ENCODE results near the gene RANBP1.

Gene RANBP1

DNA sequence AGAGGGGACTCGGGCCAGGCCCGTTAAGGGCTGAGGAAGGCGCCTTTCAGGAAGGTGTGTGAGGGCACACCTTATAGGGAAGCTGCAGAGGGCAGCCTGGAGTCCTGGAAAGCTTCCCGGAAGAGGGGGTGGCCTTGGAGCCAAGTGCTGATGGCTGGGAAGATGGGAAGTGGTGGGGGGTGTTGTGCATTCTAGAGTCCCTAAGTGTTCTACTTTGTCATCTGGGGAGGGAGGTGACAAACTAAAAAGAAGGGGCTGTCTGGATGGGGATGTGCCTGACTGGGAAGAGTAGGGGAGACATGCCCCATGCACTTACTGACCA lies 22.5 kb downstream of the RANBP1 start:
- DNase-seq: no peak

GRCh38 chr22:20138868-20139267 lies 23.0 kb downstream of the RANBP1 start:
- DNase-seq: no peak

DNA sequence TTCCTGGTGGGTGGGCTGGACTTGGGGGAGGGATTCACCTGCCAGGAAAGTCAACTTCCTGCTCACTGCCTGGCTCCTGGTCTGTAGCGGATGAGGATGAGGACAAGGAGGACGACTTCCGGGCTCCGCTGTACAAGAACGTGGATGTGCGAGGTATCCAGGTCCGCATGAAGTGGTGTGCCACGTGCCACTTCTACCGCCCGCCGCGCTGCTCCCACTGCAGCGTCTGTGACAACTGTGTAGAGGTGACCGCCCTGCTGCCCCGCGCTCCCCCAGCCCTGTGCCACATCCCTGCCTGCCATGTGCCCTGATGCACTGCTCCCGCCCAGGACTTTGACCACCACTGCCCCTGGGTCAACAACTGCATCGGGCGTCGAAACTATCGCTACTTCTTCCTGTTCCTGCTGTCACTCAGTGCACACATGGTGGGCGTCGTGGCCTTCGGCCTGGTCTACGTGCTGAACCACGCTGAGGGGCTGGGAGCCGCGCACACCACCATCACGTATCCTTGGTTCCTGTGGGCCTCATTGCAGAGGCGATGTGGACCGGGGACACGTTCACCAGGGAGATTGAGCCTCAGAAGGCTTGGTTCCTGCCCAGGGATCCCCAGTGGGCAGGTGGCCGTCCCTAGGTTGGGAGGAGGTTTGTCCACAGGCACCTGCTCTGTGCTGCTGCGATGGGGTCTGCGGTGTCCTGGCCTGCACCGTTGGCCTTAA lies 23.6 kb downstream of the RANBP1 start:
- no peak for DNase-seq

DNA sequence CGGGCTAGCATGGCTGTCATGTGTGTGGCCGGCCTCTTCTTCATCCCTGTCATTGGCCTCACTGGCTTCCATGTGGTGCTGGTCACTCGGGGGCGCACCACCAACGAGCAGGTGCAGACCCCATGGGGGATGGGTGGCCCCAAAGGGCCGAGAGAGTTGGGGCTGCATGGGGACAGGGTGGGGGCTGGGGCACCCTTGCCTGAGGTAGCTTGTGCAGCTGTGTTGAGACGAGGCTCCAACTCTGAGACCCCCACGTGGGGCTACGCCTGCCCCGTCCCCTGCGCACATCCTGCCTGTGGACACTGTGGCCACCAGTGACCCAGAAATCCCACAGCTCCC lies 24.2 kb downstream of the RANBP1 start:
- DNase-seq: no peak

DNA sequence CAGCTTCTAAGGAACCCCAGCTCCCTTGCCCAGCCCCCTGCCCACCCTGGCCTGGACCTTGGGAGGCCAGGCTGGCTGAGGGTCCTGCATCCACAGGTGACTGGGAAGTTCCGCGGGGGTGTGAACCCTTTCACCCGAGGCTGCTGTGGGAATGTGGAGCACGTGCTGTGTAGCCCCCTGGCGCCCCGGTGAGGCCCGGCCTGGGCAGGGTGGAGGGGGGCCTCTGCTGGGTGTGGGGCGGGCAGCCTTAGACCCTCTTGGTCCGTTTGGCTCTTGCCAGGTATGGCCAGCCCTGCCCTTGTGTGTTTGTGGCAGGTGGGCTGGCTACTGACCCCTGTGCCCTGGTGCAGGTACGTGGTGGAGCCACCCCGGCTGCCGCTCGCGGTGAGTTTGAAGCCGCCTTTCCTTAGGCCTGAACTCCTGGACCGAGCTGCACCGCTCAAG lies 24.6 kb downstream of the RANBP1 start:
- DNase-seq: no peak

DNA sequence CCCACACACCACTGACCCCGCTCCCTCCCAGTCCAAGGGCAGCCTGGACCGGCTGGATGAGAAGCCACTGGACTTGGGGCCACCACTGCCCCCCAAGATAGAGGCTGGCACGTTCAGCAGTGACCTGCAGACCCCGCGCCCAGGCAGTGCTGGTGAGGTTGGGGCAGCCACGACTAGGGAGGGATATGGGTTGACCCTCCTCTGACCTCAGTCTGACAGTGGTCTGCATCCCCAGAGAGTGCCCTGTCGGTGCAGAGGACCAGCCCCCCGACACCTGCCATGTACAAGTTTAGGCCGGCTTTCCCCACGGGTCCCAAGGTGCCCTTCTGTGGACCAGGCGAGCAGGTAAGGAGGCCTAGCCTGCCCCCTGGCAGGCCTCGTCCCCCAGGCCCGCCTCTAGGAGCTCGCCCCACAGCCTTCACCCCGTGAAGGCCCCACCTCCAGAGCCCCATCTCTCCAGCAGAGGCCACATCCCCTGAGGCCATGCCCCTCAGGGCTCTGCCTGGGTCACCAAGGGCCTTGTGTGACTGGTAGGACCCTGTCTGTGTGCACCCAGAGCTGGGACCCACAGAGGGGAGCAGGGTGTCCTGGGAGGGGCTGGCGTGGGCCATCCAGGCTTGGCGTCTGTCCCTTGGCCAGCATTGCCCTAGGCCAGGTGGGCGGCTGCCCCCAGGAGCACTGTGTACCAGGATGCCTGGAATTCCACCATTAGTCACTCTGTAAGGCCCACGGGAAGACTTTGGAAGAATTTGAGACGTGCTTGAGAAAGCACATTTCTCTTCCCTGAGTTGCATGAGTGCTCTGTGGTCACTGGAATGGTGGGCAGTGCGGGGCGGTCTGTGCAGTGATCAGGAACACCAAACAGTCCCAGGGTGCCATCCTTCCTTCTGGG lies 25.5 kb downstream of the RANBP1 start:
- DNase-seq: peak; percentile 70

DNA sequence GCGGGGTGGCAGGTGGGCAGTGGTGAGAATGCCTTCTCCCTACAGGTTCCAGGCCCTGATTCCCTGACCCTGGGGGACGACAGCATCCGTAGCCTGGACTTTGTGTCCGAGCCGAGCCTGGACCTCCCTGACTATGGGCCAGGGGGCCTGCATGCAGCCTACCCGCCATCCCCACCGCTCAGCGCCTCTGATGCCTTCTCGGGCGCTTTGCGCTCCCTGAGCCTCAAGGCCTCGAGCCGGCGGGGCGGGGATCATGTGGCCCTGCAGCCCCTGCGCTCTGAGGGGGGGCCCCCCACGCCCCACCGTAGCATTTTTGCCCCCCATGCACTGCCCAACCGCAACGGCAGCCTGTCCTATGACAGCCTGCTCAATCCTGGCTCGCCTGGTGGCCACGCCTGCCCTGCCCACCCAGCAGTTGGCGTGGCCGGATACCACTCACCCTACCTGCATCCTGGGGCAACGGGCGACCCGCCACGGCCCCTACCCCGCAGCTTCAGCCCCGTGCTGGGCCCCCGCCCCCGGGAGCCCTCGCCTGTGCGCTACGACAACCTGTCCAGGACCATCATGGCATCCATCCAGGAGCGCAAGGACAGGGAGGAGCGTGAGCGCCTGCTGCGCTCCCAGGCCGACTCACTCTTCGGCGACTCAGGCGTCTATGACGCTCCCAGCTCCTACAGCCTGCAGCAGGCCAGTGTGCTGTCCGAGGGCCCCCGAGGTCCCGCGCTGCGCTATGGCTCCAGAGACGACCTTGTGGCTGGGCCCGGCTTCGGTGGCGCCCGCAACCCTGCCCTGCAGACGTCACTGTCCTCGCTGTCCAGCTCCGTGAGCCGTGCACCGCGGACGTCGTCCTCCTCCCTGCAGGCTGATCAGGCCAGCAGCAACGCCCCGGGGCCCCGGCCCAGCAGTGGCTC lies 27.1 kb downstream of the RANBP1 start:
- DNase-seq: no peak

GRCh38 chr22:20143883-20144665 lies 28.2 kb downstream of the RANBP1 start:
- DNase-seq: no peak

DNA sequence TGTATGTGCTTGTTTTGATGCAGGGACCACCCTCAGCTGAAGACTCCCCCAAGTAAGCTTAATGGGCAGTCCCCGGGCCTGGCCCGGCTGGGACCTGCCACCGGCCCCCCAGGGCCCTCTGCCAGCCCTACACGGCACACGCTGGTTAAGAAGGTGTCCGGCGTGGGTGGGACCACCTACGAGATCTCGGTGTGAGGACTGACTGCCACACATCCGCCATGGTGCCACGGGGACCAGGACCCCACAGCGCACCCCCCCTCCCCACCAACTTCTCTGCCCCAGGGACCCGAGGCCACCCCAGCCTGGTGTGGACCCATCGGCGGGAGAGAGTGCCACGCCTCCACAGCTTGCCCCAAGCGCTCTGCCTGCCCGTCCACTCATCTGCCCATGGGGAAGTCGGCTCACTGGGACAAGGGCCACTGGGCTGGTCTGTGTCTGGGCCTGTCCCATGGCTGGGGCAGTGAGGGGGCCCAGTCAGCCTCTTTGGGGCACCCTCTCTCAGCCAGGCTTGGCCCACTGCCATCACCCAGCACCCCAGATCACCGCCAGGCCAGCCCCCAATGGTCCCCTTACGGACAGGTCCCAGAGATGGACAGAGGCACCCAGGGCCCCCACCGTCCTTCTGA lies 29.4 kb downstream of the RANBP1 start:
- no peak for DNase-seq

DNA sequence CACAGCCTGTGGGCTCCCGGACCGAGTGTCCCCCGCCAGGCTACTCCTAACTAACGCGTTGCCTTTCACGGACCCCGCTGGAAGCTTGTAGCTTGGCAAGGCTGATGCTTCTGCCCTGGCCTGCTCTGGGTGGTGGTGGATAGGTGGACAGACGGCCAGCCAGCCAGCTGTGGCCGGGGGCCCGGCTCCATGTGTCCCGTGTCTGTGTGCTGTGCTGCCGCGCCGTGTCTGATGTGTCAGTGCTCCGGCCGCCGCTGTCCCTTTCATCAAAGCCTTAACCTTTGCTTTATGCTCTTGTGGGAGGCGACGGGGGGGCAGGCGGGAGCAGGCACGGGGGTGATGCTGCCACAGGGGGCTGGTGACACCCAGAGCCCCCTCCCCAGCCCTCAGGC lies 29.9 kb downstream of the RANBP1 start:
- DNase-seq: no peak

GRCh38 chr22:20146777-20147176 lies 30.9 kb downstream of the RANBP1 start:
- DNase-seq: no peak

DNA sequence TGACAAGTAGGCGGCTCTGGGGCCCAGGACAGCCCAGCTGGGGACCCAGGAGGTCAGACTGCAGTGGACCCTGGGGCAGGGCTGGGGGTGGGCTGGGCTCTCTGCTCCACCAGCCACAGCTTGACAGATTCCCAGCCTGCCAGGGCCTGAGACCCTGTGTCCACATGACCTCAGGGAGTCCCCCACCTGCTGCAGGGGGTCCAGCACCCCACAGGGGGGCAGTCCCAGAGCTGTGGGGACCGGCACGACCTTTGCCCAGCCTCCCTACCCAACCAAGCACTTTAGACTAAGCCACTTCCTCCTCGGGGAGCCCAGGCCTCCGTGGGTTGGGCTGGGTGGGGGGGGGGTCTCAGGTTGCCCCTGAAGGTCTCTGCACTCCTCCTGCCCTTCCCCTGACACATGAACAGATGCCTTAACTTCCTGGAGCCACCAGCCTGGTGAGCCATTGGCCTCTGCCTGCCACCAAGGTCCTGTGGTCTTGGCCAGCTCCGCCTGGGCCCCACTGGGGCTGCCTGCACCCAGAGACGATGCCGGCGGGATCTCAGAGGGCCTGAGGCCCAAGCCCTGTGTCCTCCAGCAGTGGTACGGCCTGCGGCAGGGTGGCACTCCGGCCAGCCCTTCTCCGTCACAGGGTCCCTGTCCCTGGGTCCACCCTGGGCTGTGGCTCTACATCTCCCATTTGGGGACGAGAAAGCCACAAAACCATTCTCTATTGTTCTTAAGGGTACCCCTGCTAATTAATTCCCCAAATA lies 31.5 kb downstream of the RANBP1 start:
- DNase-seq: no peak

- DNase-seq: no peak
Measured at GRCh38 chr22:20148414-20148813, 32.5 kb downstream of the RANBP1 start.

GRCh38 chr22:20149257-20150250 lies 33.6 kb downstream of the RANBP1 start:
- no peak for DNase-seq

DNA sequence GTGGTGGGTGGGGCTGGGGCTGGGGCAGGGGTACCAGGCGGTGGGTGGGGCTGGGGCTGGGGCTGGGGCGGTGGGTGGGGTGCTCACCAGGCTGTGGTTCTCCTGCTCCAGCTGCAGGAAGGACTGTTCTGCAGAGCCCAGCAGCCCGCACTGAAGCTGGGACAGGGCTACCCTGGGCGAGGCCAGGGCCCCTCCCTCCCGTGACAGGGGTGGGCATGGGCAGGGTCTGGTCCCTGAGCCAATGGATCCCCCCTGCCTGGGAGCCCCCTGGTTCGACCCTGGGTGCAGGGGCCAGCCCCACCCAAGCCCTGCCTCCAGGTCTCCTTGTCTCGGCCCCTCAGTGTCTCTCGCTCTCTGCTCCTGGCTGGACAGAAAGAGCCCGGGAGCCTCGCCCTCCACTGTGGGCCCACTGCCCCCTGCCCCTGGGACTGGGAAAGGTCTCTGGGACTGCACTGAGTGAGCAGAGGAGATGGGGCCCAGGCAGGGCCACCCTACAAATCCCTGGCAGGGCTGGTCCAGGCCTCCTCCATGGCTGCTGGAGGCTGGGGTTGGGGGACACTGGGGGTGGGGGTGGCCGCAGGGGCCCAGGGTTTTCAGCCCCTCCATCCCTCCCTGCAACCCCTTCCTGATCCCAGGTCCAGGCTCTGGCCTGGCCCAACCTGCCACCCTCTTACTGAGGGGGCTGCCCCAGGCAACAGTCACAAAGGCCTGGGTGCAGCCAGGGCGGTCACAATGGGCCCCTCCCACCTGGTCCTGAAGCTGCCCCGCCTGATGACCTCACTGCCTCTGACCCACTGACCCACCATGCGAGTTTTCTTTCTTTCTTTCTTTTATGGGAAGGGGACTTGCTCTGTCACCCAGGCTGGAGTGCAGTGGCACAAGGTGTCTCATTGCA lies 34.7 kb downstream of the RANBP1 start, which contains the start of gene CCDC188:
CCDC188 (minus strand) TSS at position 675 of the 895 bp plus-strand sequence; CDS start at position 606, 69 bp downstream.
- no peak for DNase-seq

GRCh38 chr22:20151276-20151588 lies 35.3 kb downstream of the RANBP1 start:
- no peak for DNase-seq

DNA sequence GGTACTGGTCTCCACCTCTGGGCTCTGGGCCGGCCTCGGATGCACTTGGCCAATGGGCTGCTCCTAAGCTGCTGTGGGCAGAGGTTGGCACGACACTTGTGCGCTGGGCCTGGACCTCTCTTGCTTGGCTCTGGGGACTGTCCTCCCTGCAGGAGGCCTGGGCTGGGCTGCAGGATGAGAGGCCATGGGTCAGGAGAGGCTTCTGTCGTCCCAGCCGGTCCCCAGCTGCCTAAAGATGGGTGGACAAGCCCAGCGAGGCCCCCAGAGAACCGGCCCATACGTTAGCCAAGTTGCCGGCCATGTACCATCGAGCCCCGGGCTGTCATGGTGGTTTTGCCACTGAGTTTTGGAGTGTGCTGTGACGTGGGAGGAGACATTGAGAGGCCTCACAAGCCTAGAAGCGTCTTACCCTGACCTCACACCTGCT lies 36.6 kb downstream of the RANBP1 start:
- no peak for DNase-seq

- no peak for DNase-seq
Measured at GRCh38 chr22:20153945-20154344, 38.0 kb downstream of the RANBP1 start.

Measured in fibroblast of skin of scalp (primary cell).